ENCODE measurements around the gene CALB2. TPM values are rescaled to one million over a fixed set of nuclear protein-coding genes. Genes with fewer than 3 reads are reported as not detected.
"Not testable (repeated sequence)": the region's sequence is repeated elsewhere in the genome, so short reads cannot be mapped to it uniquely, and the experiment has no call there.

CALB2 gene
- total RNA-seq, 1 donor: 0.36 TPM

GRCh38 chr16:71351558-71351901 lies 7.0 kb upstream of the CALB2 start:
- no peak overlapping the region for H3K4me3 ChIP-seq (ENCODE audit: low read depth, low read length)
- no peak for DNase-seq (ENCODE audit: low read depth)
- TF ChIP-seq CTCF (IDR thresholded peaks at IDR 0.05; ENCODE audit: insufficient read depth, low read length): no peak

GRCh38 chr16:71352466-71352865 lies 6.1 kb upstream of the CALB2 start:
- no peak for DNase-seq (ENCODE audit: low read depth)
- TF ChIP-seq CTCF (IDR thresholded peaks at IDR 0.05; ENCODE audit: insufficient read depth, low read length): no peak
- no peak overlapping the region for H3K4me3 ChIP-seq (ENCODE audit: low read depth, low read length)

- no peak overlapping the region for H3K4me3 ChIP-seq (ENCODE audit: low read depth, low read length)
- no peak for TF ChIP-seq CTCF (IDR thresholded peaks at IDR 0.05; ENCODE audit: insufficient read depth, low read length)
- no peak for DNase-seq (ENCODE audit: low read depth)
These were observed 5.5 kb upstream of the CALB2 start for GRCh38 chr16:71352963-71353460.

GRCh38 chr16:71353736-71354135 lies 4.8 kb upstream of the CALB2 start:
- H3K4me3 ChIP-seq (ENCODE audit: low read depth, low read length): no peak overlapping the region
- no peak for DNase-seq (ENCODE audit: low read depth)
- no peak for TF ChIP-seq CTCF (IDR thresholded peaks at IDR 0.05; ENCODE audit: insufficient read depth, low read length)

- no peak for TF ChIP-seq CTCF (IDR thresholded peaks at IDR 0.05; ENCODE audit: insufficient read depth, low read length)
- DNase-seq (ENCODE audit: low read depth): no peak
These were observed 4.4 kb upstream of the CALB2 start for GRCh38 chr16:71354156-71354555.

GRCh38 chr16:71356051-71356740 lies 2.3 kb upstream of the CALB2 start:
- no peak for TF ChIP-seq CTCF (IDR thresholded peaks at IDR 0.05; ENCODE audit: insufficient read depth, low read length)

More at GRCh38 chr16:71354156-71354555, 4.4 kb upstream of the CALB2 start:
- no peak overlapping the region for H3K4me3 ChIP-seq (ENCODE audit: low read depth, low read length)

GRCh38 chr16:71356936-71357335 lies 1.6 kb upstream of the CALB2 start:
- DNase-seq (ENCODE audit: low read depth); H3K4me3 ChIP-seq (ENCODE audit: low read depth, low read length): not testable (repeated sequence)

More at GRCh38 chr16:71356051-71356740, 2.3 kb upstream of the CALB2 start:
- H3K4me3 ChIP-seq (ENCODE audit: low read depth, low read length): no peak overlapping the region
- DNase-seq (ENCODE audit: low read depth): no peak
